ENCODE data around the gene MATN3. TPM values are rescaled to one million over a fixed set of nuclear protein-coding genes. Genes with fewer than 3 reads are reported as not detected.

MATN3 gene
- total RNA-seq, 2 experiments from 2014 or later = not detected

DNA sequence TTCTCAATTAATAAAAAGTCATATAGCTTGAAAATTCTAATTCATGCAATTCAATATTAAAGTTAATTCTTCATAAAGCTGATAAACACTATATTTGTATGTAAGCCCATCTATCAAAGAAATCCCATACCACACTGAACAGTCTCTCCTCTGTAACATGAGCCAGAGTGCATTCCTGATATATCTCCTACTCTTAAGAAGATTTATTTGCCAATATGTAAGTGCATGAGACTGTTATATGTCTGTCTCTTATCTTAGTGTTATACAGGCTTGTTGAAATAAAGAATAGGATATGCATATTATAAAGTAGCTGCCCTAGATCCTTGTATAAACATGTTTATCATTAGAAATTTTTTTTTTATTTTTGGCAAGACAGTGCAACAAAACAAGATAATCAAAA, 70.3 kb downstream of the MATN3 start:
- intact Hi-C loops (cut with DNase I, micrococcal nuclease) = no loop called here
- no peak for ATAC-seq (ENCODE audit: poor library complexity)
- POLR2A ChIA-PET = no interaction called here
- no peaks in the 10 kb centered on the region for H3K9me3 Mint-ChIP-seq
- TF ChIP-seq, protein P1, sequence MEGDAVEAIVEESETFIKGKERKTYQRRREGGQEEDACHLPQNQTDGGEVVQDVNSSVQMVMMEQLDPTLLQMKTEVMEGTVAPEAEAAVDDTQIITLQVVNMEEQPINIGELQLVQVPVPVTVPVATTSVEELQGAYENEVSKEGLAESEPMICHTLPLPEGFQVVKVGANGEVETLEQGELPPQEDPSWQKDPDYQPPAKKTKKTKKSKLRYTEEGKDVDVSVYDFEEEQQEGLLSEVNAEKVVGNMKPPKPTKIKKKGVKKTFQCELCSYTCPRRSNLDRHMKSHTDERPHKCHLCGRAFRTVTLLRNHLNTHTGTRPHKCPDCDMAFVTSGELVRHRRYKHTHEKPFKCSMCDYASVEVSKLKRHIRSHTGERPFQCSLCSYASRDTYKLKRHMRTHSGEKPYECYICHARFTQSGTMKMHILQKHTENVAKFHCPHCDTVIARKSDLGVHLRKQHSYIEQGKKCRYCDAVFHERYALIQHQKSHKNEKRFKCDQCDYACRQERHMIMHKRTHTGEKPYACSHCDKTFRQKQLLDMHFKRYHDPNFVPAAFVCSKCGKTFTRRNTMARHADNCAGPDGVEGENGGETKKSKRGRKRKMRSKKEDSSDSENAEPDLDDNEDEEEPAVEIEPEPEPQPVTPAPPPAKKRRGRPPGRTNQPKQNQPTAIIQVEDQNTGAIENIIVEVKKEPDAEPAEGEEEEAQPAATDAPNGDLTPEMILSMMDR (IDR thresholded peaks at IDR 0.05) = no peak
- CTCF ChIA-PET = no interaction called here
- Histone ChIP-seq H3K4me3 (ENCODE audit: low read length) (no peak overlapping the region), H3K27ac (ENCODE audit: low read depth in 1 of 2, low read length in 2 of 2) (no peak overlapping the region), H3K27me3 (ENCODE audit: control insufficient read depth in 1 of 2, insufficient read depth in 2 of 2, low read length in 2 of 2) (no peaks in the 10 kb centered on the region), H3K36me3 (ENCODE audit: insufficient read depth, low read length) (peaks cover 7% of the 10 kb centered on the region), H3K4me1 (ENCODE audit: insufficient read depth, low read length) (no peaks in the 10 kb centered on the region), H3K9me3 (ENCODE audit: control insufficient read depth in 1 of 2, insufficient read depth in 1 of 2, low read length in 2 of 2) (no peaks in the 10 kb centered on the region)
- no peaks in the 10 kb centered on the region for H3K4me1 Mint-ChIP-seq (ENCODE audit: low read depth)
- DNase-seq = no peak
- no peak overlapping the region for H3K27ac Mint-ChIP-seq
- H3K36me3 Mint-ChIP-seq (ENCODE audit: low read depth) = peaks cover 44% of the 10 kb centered on the region
- no peak overlapping the region for H3K4me3 Mint-ChIP-seq
- no peaks in the 10 kb centered on the region for H3K27me3 Mint-ChIP-seq

Other genes starting within 250 kb of the MATN3 start
- gene TTC32, start 110.7 kb downstream of the MATN3 start, total RNA-seq = 10 to 100 TPM; 53.1 to 54.2 TPM
- gene WDR35, start 22.6 kb downstream of the MATN3 start, total RNA-seq = 1 to 10 TPM; 2.8 to 3.2 TPM
- 10 to 100 TPM; 59.4 to 62.0 TPM for gene LAPTM4A, start 39.0 kb upstream of the MATN3 start, total RNA-seq
- gene SDC1, start 212.5 kb upstream of the MATN3 start, total RNA-seq = not detected